Thyroid gland (tissue), 4 donors: ENCODE results near the gene EFNA4. TPM values are rescaled to one million over a fixed set of nuclear protein-coding genes. Genes with fewer than 3 reads are reported as not detected.

ENCODE experiments used
- DNase-seq, 2 donors: peaks; one replicate each; pipeline ENCODE4 v3.0.0-alpha.2; 2019
- H3K27ac ChIP-seq, 3 donors: fragments of 200-600 bp; sonication (generic); 1 replicate in 2 of 3; 2 replicates in 1 of 3; pipeline ENCODE4 v1.5.1; 2016 to 2019; ENCODE audit warnings: mild to moderate bottlenecking in 1 of 3, moderate library complexity in 1 of 3
- H3K27me3 ChIP-seq: fragments of 200-600 bp; sonication (generic); one replicate; pipeline ENCODE4 v1.5.1; 2019
- H3K36me3 ChIP-seq, 2 donors: fragments of 200-600 bp; sonication (generic); one replicate each; pipeline ENCODE4 v1.5.1; 2016 to 2019
- H3K4me1 ChIP-seq, 2 donors: fragments of 200-600 bp; sonication (generic); one replicate each; pipeline ENCODE4 v1.5.1; 2017 to 2019
- H3K4me3 ChIP-seq, 3 donors: fragments of 200-600 bp; sonication (generic); replicated peaks in 1 of 3; 1 replicate in 2 of 3; 2 replicates in 1 of 3; pipeline ENCODE4 v1.5.1; 2016; ENCODE audit warnings: mild to moderate bottlenecking in 1 of 3
- H3K9me3 ChIP-seq: fragments of 200-600 bp; sonication (generic); one replicate; pipeline ENCODE4 v1.5.1; 2017
- POLR2A ChIP-seq, 2 donors: fragments of 450-650 bp; IDR thresholded peaks; one replicate each; pipeline ENCODE4 v1.6.1; 2017; ENCODE audit warnings: antibody characterized with exemption in 2 of 2, mild to moderate bottlenecking in 2 of 2, moderate library complexity in 1 of 2
- WGBS, 2 donors: methylation state at CpG; one replicate each; pipeline ENCODE4 v1.1.5; 2017; 5-methylcytosine and 5-hydroxymethylcytosine counted together
- intact Hi-C: fragments of 100-400 bp; cut with DNase I; formaldehyde crosslinking; loops from one replicate; pipeline ENCODE4 v1.15.1; 2023
- total RNA-seq, 4 donors: library from RNA; depleted of rRNA; stranded (reverse); fragments of >200 nt; gene quantifications; one replicate each; pipeline ENCODE4 v1.2.3, GENCODE V29; 2016
- TF ChIP-seq, protein P1 (sequence below), 6 experiments: fragments of 200-600 bp in 3 of 6; fragments of 450-650 bp in 3 of 6; sonication (generic) in 3 of 6; IDR thresholded peaks; one replicate each; pipeline ENCODE4 v1.5.1; 2016 to 2019; ENCODE audit warnings: antibody characterized with exemption in 6 of 6, mild to moderate bottlenecking in 2 of 6, inconsistent platforms in 1 of 6, moderate library complexity in 1 of 6

The EFNA4 gene
- total RNA-seq, 4 donors from 2014 or later: 7.5 to 13.1 (median 9.9) TPM

DNA sequence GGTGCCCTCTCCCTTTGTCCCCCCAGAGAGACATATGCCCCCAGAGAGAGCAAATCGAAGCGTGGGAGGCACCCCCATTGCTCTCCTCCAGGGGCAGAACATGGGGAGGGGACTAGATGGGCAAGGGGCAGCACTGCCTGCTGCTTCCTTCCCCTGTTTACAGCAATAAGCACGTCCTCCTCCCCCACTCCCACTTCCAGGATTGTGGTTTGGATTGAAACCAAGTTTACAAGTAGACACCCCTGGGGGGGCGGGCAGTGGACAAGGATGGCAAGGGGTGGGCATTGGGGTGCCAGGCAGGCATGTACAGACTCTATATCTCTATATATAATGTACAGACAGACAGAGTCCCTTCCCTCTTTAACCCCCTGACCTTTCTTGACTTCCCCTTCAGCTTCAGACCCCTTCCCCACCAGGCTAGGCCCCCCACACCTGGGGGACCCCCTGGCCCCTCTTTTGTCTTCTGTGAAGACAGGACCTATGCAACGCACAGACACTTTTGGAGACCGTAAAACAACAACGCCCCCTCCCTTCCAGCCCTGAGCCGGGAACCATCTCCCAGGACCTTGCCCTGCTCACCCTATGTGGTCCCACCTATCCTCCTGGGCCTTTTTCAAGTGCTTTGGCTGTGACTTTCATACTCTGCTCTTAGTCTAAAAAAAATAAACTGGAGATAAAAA lies 23.5 kb downstream of the EFNA4 start:
- Histone ChIP-seq H3K27ac (no peak overlapping the region), H3K4me1 (peaks cover 18 to 46% of the 10 kb centered on the region in 2 donors), H3K36me3 (no peaks in the 10 kb centered on the region), H3K9me3 (no peaks in the 10 kb centered on the region), H3K27me3 (peaks cover 17% of the 10 kb centered on the region), H3K4me3 (no peak overlapping the region)
- intact Hi-C loops: no loop called here
- 59 to 65% methylated on average over 7 of the region's 8 CpGs for WGBS, 2 donors
- DNase-seq: no peak
- no peak for TF ChIP-seq POLR2A (IDR thresholded peaks at IDR 0.05)
- TF ChIP-seq, protein P1, sequence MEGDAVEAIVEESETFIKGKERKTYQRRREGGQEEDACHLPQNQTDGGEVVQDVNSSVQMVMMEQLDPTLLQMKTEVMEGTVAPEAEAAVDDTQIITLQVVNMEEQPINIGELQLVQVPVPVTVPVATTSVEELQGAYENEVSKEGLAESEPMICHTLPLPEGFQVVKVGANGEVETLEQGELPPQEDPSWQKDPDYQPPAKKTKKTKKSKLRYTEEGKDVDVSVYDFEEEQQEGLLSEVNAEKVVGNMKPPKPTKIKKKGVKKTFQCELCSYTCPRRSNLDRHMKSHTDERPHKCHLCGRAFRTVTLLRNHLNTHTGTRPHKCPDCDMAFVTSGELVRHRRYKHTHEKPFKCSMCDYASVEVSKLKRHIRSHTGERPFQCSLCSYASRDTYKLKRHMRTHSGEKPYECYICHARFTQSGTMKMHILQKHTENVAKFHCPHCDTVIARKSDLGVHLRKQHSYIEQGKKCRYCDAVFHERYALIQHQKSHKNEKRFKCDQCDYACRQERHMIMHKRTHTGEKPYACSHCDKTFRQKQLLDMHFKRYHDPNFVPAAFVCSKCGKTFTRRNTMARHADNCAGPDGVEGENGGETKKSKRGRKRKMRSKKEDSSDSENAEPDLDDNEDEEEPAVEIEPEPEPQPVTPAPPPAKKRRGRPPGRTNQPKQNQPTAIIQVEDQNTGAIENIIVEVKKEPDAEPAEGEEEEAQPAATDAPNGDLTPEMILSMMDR (IDR thresholded peaks at IDR 0.05): no peak

DNA sequence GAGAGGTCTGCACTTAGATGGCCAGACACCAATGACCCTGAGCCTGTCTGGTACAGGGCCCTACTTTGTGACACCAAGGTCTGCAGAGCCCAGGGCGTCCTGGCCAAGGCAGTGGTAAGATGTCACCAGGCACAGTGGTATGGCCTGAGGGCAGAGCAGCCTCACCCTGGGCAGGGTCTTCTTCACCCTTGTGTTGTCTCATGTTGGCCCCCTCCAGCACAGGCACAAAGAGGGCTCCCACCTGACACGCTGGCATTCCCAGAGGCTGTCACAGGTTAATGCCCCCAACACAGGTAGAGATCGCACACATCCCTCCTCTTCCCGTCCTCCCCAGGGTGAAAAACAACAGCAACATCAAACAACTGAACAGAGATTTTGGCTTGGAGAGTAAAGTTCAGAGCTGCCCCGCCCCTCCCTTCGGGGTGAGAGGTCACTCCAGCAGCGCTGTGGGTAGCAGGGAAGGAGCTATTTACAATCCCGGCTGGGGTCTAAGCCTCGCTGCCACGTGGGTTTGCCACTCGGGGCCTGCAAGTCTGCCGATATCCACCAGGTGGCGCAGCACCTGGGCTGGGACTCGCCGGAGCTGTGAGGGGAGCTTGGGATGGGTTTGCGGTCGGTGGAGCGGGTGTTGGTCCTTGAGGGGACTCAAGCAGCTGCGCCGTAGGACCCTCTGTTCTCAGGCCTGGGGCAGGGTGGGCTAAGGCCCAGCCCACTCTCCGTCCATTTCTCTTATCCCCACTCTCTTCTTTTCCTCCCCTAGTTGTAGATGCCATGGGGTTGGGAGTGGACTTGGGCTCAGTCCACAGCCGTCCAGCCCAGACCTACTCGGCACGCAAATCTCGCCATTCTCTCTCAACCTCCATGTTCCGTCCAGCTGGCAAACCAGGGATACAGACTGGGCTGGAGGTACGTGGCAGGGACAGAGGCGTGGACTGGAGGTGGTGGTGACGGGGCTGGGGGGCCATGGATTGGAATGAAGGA lies 27.8 kb downstream of the EFNA4 start:
- H3K27ac ChIP-seq: no peak overlapping the region

DNA sequence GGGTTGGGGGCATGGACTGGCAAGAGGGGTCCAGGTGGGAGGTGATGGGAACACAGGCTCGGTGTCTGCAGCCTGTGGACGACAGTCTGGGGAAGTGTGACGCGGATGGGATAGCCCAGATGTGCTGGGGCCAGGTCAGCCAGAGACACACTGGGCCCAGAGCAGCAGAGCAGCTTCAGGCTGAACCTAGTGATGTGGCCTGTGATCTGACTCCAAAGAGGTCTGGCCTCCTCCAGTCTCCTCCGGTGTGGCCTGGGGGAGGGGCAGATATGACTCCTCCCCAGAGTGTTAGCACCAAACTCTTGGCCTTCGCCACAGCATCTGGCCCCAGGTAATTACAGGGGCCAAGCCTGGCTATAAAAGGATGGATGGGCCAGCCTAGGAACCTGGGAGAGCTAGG lies 28.6 kb downstream of the EFNA4 start:
- TF ChIP-seq, protein P1 (IDR thresholded peaks at IDR 0.05): no peak
- TF ChIP-seq POLR2A (IDR thresholded peaks at IDR 0.05): no peak
- H3K9me3 ChIP-seq: no peaks in the 10 kb centered on the region
- intact Hi-C loops: loop anchor here (5.0 kb wide), 1 partner anchor 35 kb away; the partner anchor contains the start of gene EFNA1

More for the DNA sequence above, 27.8 kb downstream of the EFNA4 start:
- DNase-seq: peak; percentile 74 to 80
- 20 to 24% methylated on average over 28 to 29 of the region's 29 CpGs for WGBS, 2 donors
- peaks cover 7 to 34% of the 10 kb centered on the region in 2 donors for H3K4me1 ChIP-seq
- no peak for TF ChIP-seq POLR2A (IDR thresholded peaks at IDR 0.05)
- TF ChIP-seq, protein P1 (IDR thresholded peaks at IDR 0.05): peak; percentile 91 to 99 (median 95)
- intact Hi-C loops: loop anchor here (2.0 to 5.0 kb wide), 2 partner anchors 36 to 75 kb away; partner anchors contain the start of gene EFNA1
- no peaks in the 10 kb centered on the region for H3K36me3 ChIP-seq
- no peaks in the 10 kb centered on the region for H3K9me3 ChIP-seq
- no peak overlapping the region for H3K4me3 ChIP-seq
- H3K27me3 ChIP-seq: no peaks in the 10 kb centered on the region

GRCh38 chr1:155092641-155093040 lies 29.1 kb downstream of the EFNA4 start:
- intact Hi-C loops: loop anchor here (5.0 kb wide), 1 partner anchor 35 kb away; the partner anchor contains the start of gene EFNA1
- TF ChIP-seq POLR2A (IDR thresholded peaks at IDR 0.05): no peak
- 83 to 92% methylated on average over 11 to 12 of the region's 12 CpGs for WGBS, 2 donors
- no peak overlapping the region for H3K4me3 ChIP-seq
- H3K9me3 ChIP-seq: no peaks in the 10 kb centered on the region
- H3K36me3 ChIP-seq: no peaks in the 10 kb centered on the region
- H3K27ac ChIP-seq: no peak overlapping the region
- no peaks in the 10 kb centered on the region for H3K27me3 ChIP-seq
- DNase-seq: no peak
- peaks cover 7 to 22% of the 10 kb centered on the region in 2 donors for H3K4me1 ChIP-seq

More for the DNA sequence above, 28.6 kb downstream of the EFNA4 start:
- H3K4me3 ChIP-seq: no peak overlapping the region
- DNase-seq: no peak
- 83 to 84% methylated on average over 5 to 6 of the region's 6 CpGs for WGBS, 2 donors
- no peaks in the 10 kb centered on the region for H3K27me3 ChIP-seq
- H3K36me3 ChIP-seq: no peaks in the 10 kb centered on the region
- peaks cover 7 to 27% of the 10 kb centered on the region in 2 donors for H3K4me1 ChIP-seq
- H3K27ac ChIP-seq: no peak overlapping the region

GRCh38 chr1:155093911-155094621 lies 30.5 kb downstream of the EFNA4 start:
- no peak for DNase-seq
- intact Hi-C loops: loop anchor here (5.0 kb wide), 1 partner anchor 33 kb away; the partner anchor contains the start of gene EFNA1
- Histone ChIP-seq H3K27ac (peak overlapping the region in 2 of 3 donors; percentile 28 to 58), H3K27me3 (no peaks in the 10 kb centered on the region), H3K4me1 (peaks cover 7 to 22% of the 10 kb centered on the region in 2 donors), H3K9me3 (no peaks in the 10 kb centered on the region), H3K4me3 (no peak overlapping the region), H3K36me3 (no peaks in the 10 kb centered on the region)
- TF ChIP-seq, protein P1 (IDR thresholded peaks at IDR 0.05): peak in 5 of 6 experiments; percentile 7 to 65 (median 56)
- TF ChIP-seq POLR2A (IDR thresholded peaks at IDR 0.05): no peak
- WGBS, 2 donors: 13 to 14% methylated on average over 11 to 13 of the region's 13 CpGs
